DND-41 (cell line): Measurements from ENCODE around the gene POLE2.

Experiments used
- ATAC-seq: fragments of 200-7000 bp; cut with Tn5 transposase; 3 replicates; pipeline ENCODE4 v1.9.1; 2021; ENCODE audit warnings: low read depth; ENCODE audit not compliant: insufficient read depth
- DNase-seq: peaks from one replicate; pipeline ENCODE4 v3.0.0-alpha.2; 2020
- H2AFZ ChIP-seq: 2 replicates; pipeline ENCODE4 v1.6.0; 2012; ENCODE audit warnings: low read depth, low read length
- H3K27ac ChIP-seq: 2 replicates; pipeline ENCODE4 v1.5.1; 2012; ENCODE audit warnings: low read length, inconsistent platforms
- H3K27me3 ChIP-seq: fragments of 200-600 bp; sonication (generic); 2 replicates; pipeline ENCODE4 v1.6.0; 2012; ENCODE audit warnings: low read length, mild to moderate bottlenecking, inconsistent platforms; ENCODE audit not compliant: insufficient read depth, poor library complexity
- H3K36me3 ChIP-seq: 2 replicates; pipeline ENCODE4 v1.5.1; 2012; ENCODE audit warnings: low read length, inconsistent platforms; ENCODE audit not compliant: insufficient read depth
- H3K4me1 ChIP-seq: 2 replicates; pipeline ENCODE4 v1.5.1; 2012; ENCODE audit warnings: mild to moderate bottlenecking, low read length; ENCODE audit not compliant: insufficient read depth
- H3K4me2 ChIP-seq: 2 replicates; pipeline ENCODE4 v1.6.0; 2012; ENCODE audit warnings: mild to moderate bottlenecking, moderate library complexity, low read length, inconsistent platforms; ENCODE audit not compliant: insufficient read depth
- H3K4me3 ChIP-seq, 2 experiments: fragments of 200-600 bp in 1 of 2; shearing (Covaris generic) in 1 of 2; 2 replicates each; pipeline ENCODE4 v1.5.1; 2012 to 2016; ENCODE audit warnings: inconsistent platforms in 2 of 2, low read length in 2 of 2, mild to moderate bottlenecking in 2 of 2, low read depth in 1 of 2, moderate library complexity in 1 of 2
- H3K79me2 ChIP-seq: 2 replicates; pipeline ENCODE4 v1.6.0; 2012; ENCODE audit warnings: low read length, inconsistent platforms; ENCODE audit not compliant: insufficient read depth
- H3K9ac ChIP-seq: 2 replicates; pipeline ENCODE4 v1.6.0; 2012; ENCODE audit warnings: low read depth, mild to moderate bottlenecking, inconsistent platforms, low read length, moderate library complexity
- H3K9me3 ChIP-seq: 2 replicates; pipeline ENCODE4 v1.5.1; 2012; ENCODE audit warnings: low read length, moderate library complexity, mild to moderate bottlenecking, inconsistent platforms; ENCODE audit not compliant: insufficient read depth, severe bottlenecking
- H4K20me1 ChIP-seq: 2 replicates; pipeline ENCODE4 v1.6.0; 2012; ENCODE audit warnings: low read length; ENCODE audit not compliant: insufficient read depth
- EZH2 ChIP-seq: IDR thresholded peaks from 3 replicates; pipeline ENCODE4 v1.6.1; 2012; ENCODE audit warnings: borderline replicate concordance, low read depth, mild to moderate bottlenecking, moderate library complexity, low read length, inconsistent platforms; ENCODE audit not compliant: severe bottlenecking
- TF ChIP-seq, protein P1 (sequence below): IDR thresholded peaks from 2 replicates; pipeline ENCODE4 v1.5.1; 2012; ENCODE audit warnings: borderline replicate concordance, low read length, moderate library complexity, mild to moderate bottlenecking; ENCODE audit not compliant: poor library complexity, severe bottlenecking; ENCODE audit errors: extremely low read depth

POLE2 gene

DNA sequence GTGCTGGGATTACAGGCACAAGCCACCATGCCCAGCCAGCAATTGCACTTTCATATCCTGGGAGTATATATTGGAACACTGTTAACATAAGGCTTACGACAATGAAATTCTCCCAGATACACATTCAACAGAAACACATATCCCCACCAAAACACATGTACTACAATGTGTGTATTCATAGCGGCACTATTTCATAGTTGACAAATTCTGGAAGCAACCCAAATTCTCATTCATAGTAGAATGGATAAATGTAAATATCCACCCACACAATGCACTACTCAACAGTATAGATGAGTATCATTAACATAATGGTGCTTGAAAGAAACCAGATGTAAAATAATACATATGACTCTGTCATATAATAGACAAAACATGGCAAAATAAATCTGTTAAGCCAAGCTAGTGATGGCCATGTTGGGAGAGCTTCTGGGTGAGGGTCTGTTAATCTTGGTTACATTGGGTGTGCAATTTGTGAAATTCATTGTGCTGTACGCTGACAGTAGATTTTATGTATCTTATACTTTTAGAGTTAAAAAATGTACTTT lies 50.4 kb downstream of the POLE2 start:
- Histone ChIP-seq H3K4me1 (peaks cover 20% of the 10 kb centered on the region), H3K27me3 (no peaks in the 10 kb centered on the region), H3K79me2 (peaks cover 72% of the 10 kb centered on the region), H3K4me3 (no peak overlapping the region), H3K36me3 (peaks cover 48% of the 10 kb centered on the region), H2AFZ (no peak overlapping the region), H3K27ac (no peak overlapping the region), H4K20me1 (peaks cover 15% of the 10 kb centered on the region), H3K9ac (no peak overlapping the region), H3K4me2 (no peak overlapping the region), H3K9me3 (no peaks in the 10 kb centered on the region)
- no peak for ATAC-seq
- TF ChIP-seq EZH2 = no peak
- TF ChIP-seq, protein P1, sequence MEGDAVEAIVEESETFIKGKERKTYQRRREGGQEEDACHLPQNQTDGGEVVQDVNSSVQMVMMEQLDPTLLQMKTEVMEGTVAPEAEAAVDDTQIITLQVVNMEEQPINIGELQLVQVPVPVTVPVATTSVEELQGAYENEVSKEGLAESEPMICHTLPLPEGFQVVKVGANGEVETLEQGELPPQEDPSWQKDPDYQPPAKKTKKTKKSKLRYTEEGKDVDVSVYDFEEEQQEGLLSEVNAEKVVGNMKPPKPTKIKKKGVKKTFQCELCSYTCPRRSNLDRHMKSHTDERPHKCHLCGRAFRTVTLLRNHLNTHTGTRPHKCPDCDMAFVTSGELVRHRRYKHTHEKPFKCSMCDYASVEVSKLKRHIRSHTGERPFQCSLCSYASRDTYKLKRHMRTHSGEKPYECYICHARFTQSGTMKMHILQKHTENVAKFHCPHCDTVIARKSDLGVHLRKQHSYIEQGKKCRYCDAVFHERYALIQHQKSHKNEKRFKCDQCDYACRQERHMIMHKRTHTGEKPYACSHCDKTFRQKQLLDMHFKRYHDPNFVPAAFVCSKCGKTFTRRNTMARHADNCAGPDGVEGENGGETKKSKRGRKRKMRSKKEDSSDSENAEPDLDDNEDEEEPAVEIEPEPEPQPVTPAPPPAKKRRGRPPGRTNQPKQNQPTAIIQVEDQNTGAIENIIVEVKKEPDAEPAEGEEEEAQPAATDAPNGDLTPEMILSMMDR = no peak
- DNase-seq = no peak

- Histone ChIP-seq H3K9me3 (no peaks in the 10 kb centered on the region), H3K9ac (no peak overlapping the region), H3K79me2 (peaks cover 78% of the 10 kb centered on the region), H3K27me3 (no peaks in the 10 kb centered on the region), H3K4me3 (no peak overlapping the region), H3K4me1 (peaks cover 27% of the 10 kb centered on the region), H2AFZ (no peak overlapping the region), H3K4me2 (peak overlapping the region; percentile 90), H3K36me3 (peaks cover 44% of the 10 kb centered on the region), H3K27ac (no peak overlapping the region), H4K20me1 (peaks cover 15% of the 10 kb centered on the region)
- TF ChIP-seq EZH2 = no peak
- TF ChIP-seq, protein P1 = no peak
- ATAC-seq = no peak
- DNase-seq = no peak
Measured at GRCh38 chr14:49636866-49637265, 51.1 kb downstream of the POLE2 start.

GRCh38 chr14:49634547-49635334 lies 53.3 kb downstream of the POLE2 start, which contains the start of gene DNAAF2:
TSS of gene DNAAF2 (minus strand) at chr14:49635244. CDS start at chr14:49635149, 95 bp downstream.
- DNase-seq (peak; percentile 66), ATAC-seq (peak; percentile 50)
- Histone ChIP-seq H3K79me2 (peaks cover 86% of the 10 kb centered on the region), H3K9me3 (no peaks in the 10 kb centered on the region), H3K4me3 (peak within 1 kb of the TSS; percentile 94 to 98), H3K36me3 (peaks cover 33% of the 10 kb centered on the region), H3K4me2 (peak within 1 kb of the TSS; percentile 90), H2AFZ (peak within 1 kb of the TSS; percentile 95), H3K27me3 (no peaks in the 10 kb centered on the region), H3K4me1 (peaks cover 48% of the 10 kb centered on the region), H3K27ac (peak within 1 kb of the TSS; percentile 83), H3K9ac (peak within 1 kb of the TSS; percentile 90), H4K20me1 (peaks cover 15% of the 10 kb centered on the region)
- TF ChIP-seq, protein P1 = peak; percentile 14
- no peak for TF ChIP-seq EZH2
